Measurements from ENCODE around the gene SMPX.

Gene SMPX

DNA sequence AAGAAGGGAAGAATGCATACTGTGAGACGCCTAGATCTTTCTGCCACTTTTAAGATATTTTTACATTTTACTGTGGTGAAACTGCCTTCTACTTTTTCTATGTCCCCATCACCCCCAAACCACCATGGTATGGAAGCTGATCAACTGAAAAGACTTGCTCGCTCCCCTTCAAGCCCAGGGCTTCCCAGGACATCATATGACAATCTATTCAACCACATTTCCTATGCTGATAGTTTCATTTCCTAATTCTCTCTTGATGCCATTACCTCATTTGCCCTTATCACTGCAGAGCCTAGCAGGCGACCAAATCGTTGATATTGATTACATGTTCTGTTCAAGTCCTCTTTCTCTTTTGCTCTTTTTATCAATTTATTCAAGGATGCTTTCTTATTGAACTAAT, 59.6 kb downstream of the SMPX start:
- H3K9me3 ChIP-seq (replicated peaks in 1 of 2; ENCODE audit: control insufficient read depth in 2 of 2, insufficient read depth in 1 of 2, low read depth in 1 of 2, low read length in 2 of 2) = no peaks in the 10 kb centered on the region
- no peaks in the 10 kb centered on the region for H3K79me1 ChIP-seq (ENCODE audit: low read depth, low read length)

DNA sequence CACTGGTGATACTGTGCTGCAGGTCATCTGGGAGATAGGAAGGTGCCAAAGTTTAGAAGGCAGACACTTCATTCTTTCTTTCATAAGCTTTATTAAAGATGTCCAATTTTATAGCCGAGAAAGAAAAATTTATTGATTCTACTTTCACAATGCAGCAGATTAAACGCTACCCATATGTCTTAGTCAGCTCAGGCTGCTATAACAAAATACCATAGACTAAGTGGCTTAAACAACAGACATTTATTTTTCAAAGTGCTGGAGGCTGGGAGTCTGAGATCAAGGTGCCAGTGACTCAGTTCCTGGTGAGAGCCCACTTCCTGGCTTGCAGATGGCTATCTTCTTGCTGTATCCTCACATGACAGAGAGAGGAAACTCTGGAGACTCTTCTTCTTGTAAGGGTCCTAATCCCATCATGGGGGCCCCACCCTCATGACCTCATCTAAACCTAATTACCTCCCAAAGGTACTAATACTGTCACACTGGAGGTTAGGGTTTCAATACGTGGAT, 66.4 kb downstream of the SMPX start:
- no CpG with 5 or more reads among the region's 3 CpGs for whole genome bisulfite sequencing, 2 donors (ENCODE audit: extremely low coverage in 2 of 2, insufficient read length in 2 of 2, insufficient replicate concordance in 1 of 2)
- no peak overlapping the region for H2BK120ac ChIP-seq (ENCODE audit: low read depth, low read length)

More for the DNA sequence above, 59.6 kb downstream of the SMPX start:
- no peak overlapping the region for H2BK12ac ChIP-seq (ENCODE audit: low read length)
- no peak overlapping the region for H3K27ac ChIP-seq (replicated peaks; ENCODE audit: low read length)
- no peak overlapping the region for H3K14ac ChIP-seq (ENCODE audit: low read length)
- no peak overlapping the region for H4K91ac ChIP-seq (ENCODE audit: low read depth, low read length, poor library complexity)
- no CpG with 5 or more reads among the region's 4 CpGs for WGBS, 2 donors (ENCODE audit: extremely low coverage in 2 of 2, insufficient read length in 2 of 2, insufficient replicate concordance in 1 of 2)
- no peak overlapping the region for H3K4me3 ChIP-seq (ENCODE audit: low read length in 2 of 2)
- H3K18ac ChIP-seq (ENCODE audit: low read length) = no peak overlapping the region
- no peak for DNase-seq (ENCODE audit: low spot score)
- H2BK15ac ChIP-seq (ENCODE audit: low read length) = no peak overlapping the region
- no peak overlapping the region for H3K4me2 ChIP-seq (ENCODE audit: insufficient read depth, low read length, poor library complexity, severe bottlenecking)
- H3K27me3 ChIP-seq (ENCODE audit: control insufficient read depth in 3 of 3, insufficient read depth in 3 of 3, low read depth in 1 of 3, low read length in 3 of 3) = peaks cover 0 to 29% (median 0%) of the 10 kb centered on the region in 3 experiments
- no peak overlapping the region for H2BK120ac ChIP-seq (ENCODE audit: low read depth, low read length)
- H2AFZ ChIP-seq (ENCODE audit: low read length) = no peak overlapping the region
- H3K36me3 ChIP-seq (replicated peaks in 1 of 2; ENCODE audit: control insufficient read depth in 2 of 2, insufficient read depth in 2 of 2, low read length in 2 of 2) = no peaks in the 10 kb centered on the region
- no peak overlapping the region for H3K23ac ChIP-seq (ENCODE audit: low read depth, low read length, poor library complexity)
- H3K4ac ChIP-seq (ENCODE audit: low read length) = no peak overlapping the region
- H2AK5ac ChIP-seq (ENCODE audit: low read depth, low read length) = no peak overlapping the region
- H3K9ac ChIP-seq (ENCODE audit: low read depth, low read length, poor library complexity) = no peak overlapping the region
- no peak overlapping the region for H2BK5ac ChIP-seq (ENCODE audit: low read length)
- H3K4me1 ChIP-seq (ENCODE audit: control insufficient read depth in 2 of 2, insufficient read depth in 1 of 2, low read depth in 1 of 2, low read length in 2 of 2) = no peaks in the 10 kb centered on the region
- H4K8ac ChIP-seq (ENCODE audit: low read depth, low read length) = no peak overlapping the region

DNA sequence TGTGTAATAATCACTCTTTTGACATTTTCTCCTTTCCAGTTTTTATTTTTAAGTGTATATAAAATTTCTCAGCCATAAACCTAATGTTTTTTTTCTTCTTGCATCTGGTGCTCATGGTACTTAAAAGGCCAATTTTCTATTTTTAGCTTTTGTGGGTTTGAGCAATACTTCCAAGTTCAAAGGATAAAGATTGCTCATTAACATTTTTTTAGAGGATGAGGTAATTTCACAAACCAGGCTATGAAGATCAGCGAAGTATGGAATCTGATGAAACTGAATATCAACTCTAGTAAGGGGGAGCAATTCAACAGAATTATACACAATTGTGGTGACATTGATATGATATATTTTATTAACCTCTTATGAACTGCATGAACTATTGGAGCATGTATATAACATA, 74.0 kb downstream of the SMPX start:
- WGBS, 2 donors (ENCODE audit: extremely low coverage in 2 of 2, insufficient read length in 2 of 2, insufficient replicate concordance in 1 of 2) = no CpG with 5 or more reads among the region's 1 CpG
- Histone ChIP-seq H2AK5ac (ENCODE audit: low read depth, low read length) (no peak overlapping the region), H3K27ac (replicated peaks; ENCODE audit: low read length) (no peak overlapping the region), H4K91ac (ENCODE audit: low read depth, low read length, poor library complexity) (no peak overlapping the region), H2BK120ac (ENCODE audit: low read depth, low read length) (no peak overlapping the region), H2BK15ac (ENCODE audit: low read length) (no peak overlapping the region), H3K9me3 (replicated peaks in 1 of 2; ENCODE audit: control insufficient read depth in 2 of 2, insufficient read depth in 1 of 2, low read depth in 1 of 2, low read length in 2 of 2) (no peaks in the 10 kb centered on the region), H3K23ac (ENCODE audit: low read depth, low read length, poor library complexity) (no peak overlapping the region), H3K18ac (ENCODE audit: low read length) (no peak overlapping the region), H2BK5ac (ENCODE audit: low read length) (no peak overlapping the region), H2BK12ac (ENCODE audit: low read length) (no peak overlapping the region), H3K9ac (ENCODE audit: low read depth, low read length, poor library complexity) (no peak overlapping the region), H2AFZ (ENCODE audit: low read length) (no peak overlapping the region), H3K4ac (ENCODE audit: low read length) (no peak overlapping the region), H3K14ac (ENCODE audit: low read length) (no peak overlapping the region), H3K4me3 (ENCODE audit: low read length in 2 of 2) (no peak overlapping the region), H3K4me1 (ENCODE audit: control insufficient read depth in 2 of 2, insufficient read depth in 1 of 2, low read depth in 1 of 2, low read length in 2 of 2) (no peaks in the 10 kb centered on the region), H3K27me3 (ENCODE audit: control insufficient read depth in 3 of 3, insufficient read depth in 3 of 3, low read depth in 1 of 3, low read length in 3 of 3) (peaks cover 0 to 3% (median 0%) of the 10 kb centered on the region in 3 experiments), H3K36me3 (replicated peaks in 1 of 2; ENCODE audit: control insufficient read depth in 2 of 2, insufficient read depth in 2 of 2, low read length in 2 of 2) (no peaks in the 10 kb centered on the region), H3K4me2 (ENCODE audit: insufficient read depth, low read length, poor library complexity, severe bottlenecking) (no peak overlapping the region), H4K8ac (ENCODE audit: low read depth, low read length) (no peak overlapping the region), H3K79me1 (ENCODE audit: low read depth, low read length) (no peaks in the 10 kb centered on the region)
- no peak for DNase-seq (ENCODE audit: low spot score)

More for the DNA sequence above, 66.4 kb downstream of the SMPX start:
- H3K27ac ChIP-seq (replicated peaks; ENCODE audit: low read length) = no peak overlapping the region
- H4K8ac ChIP-seq (ENCODE audit: low read depth, low read length) = no peak overlapping the region
- DNase-seq (ENCODE audit: low spot score) = no peak
- H3K4me2 ChIP-seq (ENCODE audit: insufficient read depth, low read length, poor library complexity, severe bottlenecking) = no peak overlapping the region
- no peak overlapping the region for H2BK5ac ChIP-seq (ENCODE audit: low read length)
- H2BK15ac ChIP-seq (ENCODE audit: low read length) = no peak overlapping the region
- H3K79me1 ChIP-seq (ENCODE audit: low read depth, low read length) = no peaks in the 10 kb centered on the region
- H3K27me3 ChIP-seq (ENCODE audit: control insufficient read depth in 3 of 3, insufficient read depth in 3 of 3, low read depth in 1 of 3, low read length in 3 of 3) = peaks cover 0 to 6% (median 0%) of the 10 kb centered on the region in 3 experiments
- no peaks in the 10 kb centered on the region for H3K4me1 ChIP-seq (ENCODE audit: control insufficient read depth in 2 of 2, insufficient read depth in 1 of 2, low read depth in 1 of 2, low read length in 2 of 2)
- H4K91ac ChIP-seq (ENCODE audit: low read depth, low read length, poor library complexity) = no peak overlapping the region
- H3K23ac ChIP-seq (ENCODE audit: low read depth, low read length, poor library complexity) = no peak overlapping the region
- no peak overlapping the region for H3K4ac ChIP-seq (ENCODE audit: low read length)
- no peaks in the 10 kb centered on the region for H3K9me3 ChIP-seq (replicated peaks in 1 of 2; ENCODE audit: control insufficient read depth in 2 of 2, insufficient read depth in 1 of 2, low read depth in 1 of 2, low read length in 2 of 2)
- H3K18ac ChIP-seq (ENCODE audit: low read length) = no peak overlapping the region
- no peak overlapping the region for H3K4me3 ChIP-seq (ENCODE audit: low read length in 2 of 2)
- H2AFZ ChIP-seq (ENCODE audit: low read length) = no peak overlapping the region
- no peak overlapping the region for H2BK12ac ChIP-seq (ENCODE audit: low read length)
- H3K9ac ChIP-seq (ENCODE audit: low read depth, low read length, poor library complexity) = no peak overlapping the region
- H3K14ac ChIP-seq (ENCODE audit: low read length) = no peak overlapping the region
- no peaks in the 10 kb centered on the region for H3K36me3 ChIP-seq (replicated peaks in 1 of 2; ENCODE audit: control insufficient read depth in 2 of 2, insufficient read depth in 2 of 2, low read length in 2 of 2)
- no peak overlapping the region for H2AK5ac ChIP-seq (ENCODE audit: low read depth, low read length)

GRCh38 chrX:21678048-21678612, 79.8 kb downstream of the SMPX start:
- Histone ChIP-seq H3K27ac (replicated peaks; ENCODE audit: low read length) (no peak overlapping the region), H3K14ac (ENCODE audit: low read length) (no peak overlapping the region), H3K79me1 (ENCODE audit: low read depth, low read length) (no peaks in the 10 kb centered on the region), H2AFZ (ENCODE audit: low read length) (no peak overlapping the region), H2BK5ac (ENCODE audit: low read length) (no peak overlapping the region), H3K4me2 (ENCODE audit: insufficient read depth, low read length, poor library complexity, severe bottlenecking) (no peak overlapping the region), H3K23ac (ENCODE audit: low read depth, low read length, poor library complexity) (no peak overlapping the region), H3K9ac (ENCODE audit: low read depth, low read length, poor library complexity) (no peak overlapping the region), H2BK12ac (ENCODE audit: low read length) (no peak overlapping the region), H2BK15ac (ENCODE audit: low read length) (no peak overlapping the region), H2BK120ac (ENCODE audit: low read depth, low read length) (no peak overlapping the region), H4K8ac (ENCODE audit: low read depth, low read length) (no peak overlapping the region), H2AK5ac (ENCODE audit: low read depth, low read length) (no peak overlapping the region), H3K4me1 (ENCODE audit: control insufficient read depth in 2 of 2, insufficient read depth in 1 of 2, low read depth in 1 of 2, low read length in 2 of 2) (no peaks in the 10 kb centered on the region), H4K91ac (ENCODE audit: low read depth, low read length, poor library complexity) (no peak overlapping the region), H3K18ac (ENCODE audit: low read length) (no peak overlapping the region), H3K4ac (ENCODE audit: low read length) (no peak overlapping the region), H3K36me3 (replicated peaks in 1 of 2; ENCODE audit: control insufficient read depth in 2 of 2, insufficient read depth in 2 of 2, low read length in 2 of 2) (no peaks in the 10 kb centered on the region), H3K9me3 (replicated peaks in 1 of 2; ENCODE audit: control insufficient read depth in 2 of 2, insufficient read depth in 1 of 2, low read depth in 1 of 2, low read length in 2 of 2) (no peaks in the 10 kb centered on the region), H3K4me3 (ENCODE audit: low read length in 2 of 2) (no peak overlapping the region), H3K27me3 (ENCODE audit: control insufficient read depth in 3 of 3, insufficient read depth in 3 of 3, low read depth in 1 of 3, low read length in 3 of 3) (peaks cover 0 to 18% (median 0%) of the 10 kb centered on the region in 3 experiments)
- no peak for DNase-seq (ENCODE audit: low spot score)
- no CpG with 5 or more reads among the region's 4 CpGs for WGBS, 2 donors (ENCODE audit: extremely low coverage in 2 of 2, insufficient read length in 2 of 2, insufficient replicate concordance in 1 of 2)

All from neuronal stem cell (in vitro differentiated cells).